Spleen (tissue), 11 donors: Measurements from ENCODE around the gene CASKIN2. TPM values are rescaled to one million over a fixed set of nuclear protein-coding genes. Genes with fewer than 3 reads are reported as not detected.

Experiments used
- DNase-seq: peaks from one replicate; pipeline ENCODE4 v3.0.0-alpha.2; 2020
- H3K27ac ChIP-seq, 8 donors: fragments of 200-600 bp; sonication (generic) in 7 of 8; 1 replicate in 4 of 8; 2 replicates in 4 of 8; pipeline versions ENCODE4 v1.5.0 to v1.8.0; 2016 to 2021; ENCODE audit warnings: inconsistent platforms in 4 of 8, mild to moderate bottlenecking in 4 of 8, moderate library complexity in 1 of 8
- H3K27me3 ChIP-seq, 7 donors: fragments of 200-600 bp; sonication (generic) in 6 of 7; replicated peaks in 1 of 7; 1 replicate in 4 of 7; 2 replicates in 3 of 7; pipeline versions ENCODE4 v1.5.0 to v1.8.0; 2016 to 2021; ENCODE audit warnings: inconsistent platforms in 3 of 7, mild to moderate bottlenecking in 1 of 7
- H3K36me3 ChIP-seq, 6 donors: fragments of 200-600 bp; sonication (generic) in 5 of 6; 1 replicate in 4 of 6; 2 replicates in 2 of 6; pipeline versions ENCODE4 v1.5.0 to v1.8.0; 2016 to 2021; ENCODE audit warnings: inconsistent platforms in 2 of 6
- H3K4me1 ChIP-seq, 6 donors: fragments of 200-600 bp; sonication (generic) in 5 of 6; 1 replicate in 3 of 6; 2 replicates in 3 of 6; pipeline versions ENCODE4 v1.5.0 to v1.8.0; 2016 to 2021; ENCODE audit warnings: inconsistent platforms in 3 of 6
- H3K4me3 ChIP-seq, 8 donors: fragments of 200-600 bp; sonication (generic) in 7 of 8; 1 replicate in 4 of 8; 2 replicates in 4 of 8; pipeline versions ENCODE4 v1.5.0 to v1.8.0; 2016 to 2021; ENCODE audit warnings: inconsistent platforms in 4 of 8, mild to moderate bottlenecking in 4 of 8, moderate library complexity in 2 of 8
- H3K9me3 ChIP-seq, 8 donors: fragments of 200-600 bp; sonication (generic) in 7 of 8; 1 replicate in 4 of 8; 2 replicates in 4 of 8; pipeline versions ENCODE4 v1.5.0 to v1.8.0; 2016 to 2021; ENCODE audit warnings: inconsistent platforms in 4 of 8
- CTCF ChIP-seq, 11 experiments: fragments of 200-600 bp in 7 of 11; fragments of 450-650 bp in 4 of 11; sonication (generic) in 4 of 11; IDR thresholded peaks in 8 of 11; conservative IDR thresholded peaks in 3 of 11; 1 replicate in 7 of 11; 2 replicates in 4 of 11; pipeline versions ENCODE4 v1.4.0 to v1.8.0; 2016 to 2021; ENCODE audit warnings: antibody characterized with exemption in 11 of 11, inconsistent platforms in 4 of 11, mild to moderate bottlenecking in 1 of 11
- POLR2A ChIP-seq, 3 donors: fragments of 450-650 bp; IDR thresholded peaks; one replicate each; pipeline ENCODE4 v1.5.1; 2017; ENCODE audit warnings: antibody characterized with exemption in 3 of 3, mild to moderate bottlenecking in 1 of 3
- POLR2AphosphoS5 ChIP-seq, 3 donors: sonication (generic); formaldehyde crosslinking; IDR thresholded peaks; one replicate each; pipeline ENCODE4 v1.5.1; 2017; ENCODE audit warnings: antibody characterized with exemption in 3 of 3
- WGBS, 5 donors: extraction: QIAGEN DNeasy Blood & Tissue Kit in 3 of 5; methylation state at CpG; one replicate each; pipeline versions ENCODE4 v1.1.5 to v1.1.7; 2013 to 2018; 5-methylcytosine and 5-hydroxymethylcytosine counted together
- intact Hi-C: fragments of 100-400 bp; cut with DNase I; formaldehyde crosslinking; loops from one replicate; pipeline ENCODE4 v1.15.0; 2023; ENCODE audit warnings: low total_unique reads
- polyA plus RNA-seq, 3 donors: library from polyadenylated mRNA; stranded (reverse); fragments of 200-250 nt; gene quantifications; one replicate each; pipeline ENCODE4 v1.2.1, GENCODE V29; 2013
- total RNA-seq, 7 donors: library from RNA; depleted of rRNA in 3 of 7; stranded (reverse); fragments of >200 nt in 3 of 7; fragmentation: NEBNext Ultra II Directional in 4 of 7; extraction: Animal tissue kit (Norgen Biotek cat#: 25700) in 4 of 7; gene quantifications; one replicate each; pipeline versions ENCODE4 v1.1.0 to v1.2.1, GENCODE V29; 2016 to 2021
- donor health status: healthy with polysubstance abuse.
- donor health status: DM: no; HTN: no; CAD: no; lungs with moderate emphysema.
- donor health status: DM: no; HTN: no; CAD: no.
- donor health status: Bipolar disorder and iron deficiency.
- donor health status: healthy.
- donor health status: DM: no; HTN: no; CAD: no.
- donor health status: DM: yes; HTN: yes; CAD: no.

CASKIN2 gene
- total and polyA plus RNA-seq, 10 donors, result 4.7 to 135 (median 41.9) TPM

GRCh38 chr17:75500419-75501216, 14.7 kb downstream of the CASKIN2 start:
- no peaks in the 10 kb centered on the region for H3K9me3 ChIP-seq
- peak overlapping the region in 5 of 8 donors; percentile 10 to 90 (median 60) for H3K27ac ChIP-seq
- intact Hi-C loops, result no loop called here
- no peaks in the 10 kb centered on the region for H3K27me3 ChIP-seq
- WGBS, 5 donors, result 87 to 92% (median 89%) methylated on average over 5 to 17 of the region's 17 CpGs
- H3K36me3 ChIP-seq, result peaks cover 0 to 100% (median 44%) of the 10 kb centered on the region in 6 donors
- peaks cover 0 to 82% (median 53%) of the 10 kb centered on the region in 6 donors for H3K4me1 ChIP-seq
- no peak overlapping the region for H3K4me3 ChIP-seq
- TF ChIP-seq POLR2AphosphoS5 (IDR thresholded peaks at IDR 0.05) (peak in 2 of 3 donors; percentile 31 to 60), POLR2A (IDR thresholded peaks at IDR 0.05) (no peak), CTCF (IDR thresholded peaks at IDR 0.05 in 8 of 11, conservative IDR thresholded peaks at IDR 0.05 in 3 of 11) (no peak)
- peak; percentile 61 for DNase-seq

GRCh38 chr17:75499313-75500022, 15.9 kb downstream of the CASKIN2 start:
- Histone ChIP-seq H3K27ac (peak overlapping the region in 7 of 8 donors; percentile 24 to 90 (median 58)), H3K4me1 (peaks cover 0 to 71% (median 43%) of the 10 kb centered on the region in 6 donors), H3K36me3 (peaks cover 0 to 100% (median 54%) of the 10 kb centered on the region in 6 donors), H3K9me3 (no peaks in the 10 kb centered on the region), H3K27me3 (no peaks in the 10 kb centered on the region), H3K4me3 (no peak overlapping the region)
- peak; percentile 67 for DNase-seq
- peak; percentile 17 to 82 (median 73) for TF ChIP-seq POLR2AphosphoS5 (IDR thresholded peaks at IDR 0.05)
- TF ChIP-seq CTCF (IDR thresholded peaks at IDR 0.05 in 8 of 11, conservative IDR thresholded peaks at IDR 0.05 in 3 of 11), result no peak
- intact Hi-C loops, result no loop called here
- 54 to 69% (median 57%) methylated on average over 10 to 16 of the region's 16 CpGs for whole genome bisulfite sequencing, 5 donors

- TF ChIP-seq POLR2A (IDR thresholded peaks at IDR 0.05), result no peak
- TF ChIP-seq POLR2AphosphoS5 (IDR thresholded peaks at IDR 0.05), result peak in 2 of 3 donors; percentile 61 to 75
- no peak for TF ChIP-seq CTCF (IDR thresholded peaks at IDR 0.05 in 8 of 11, conservative IDR thresholded peaks at IDR 0.05 in 3 of 11)
- Histone ChIP-seq H3K4me1 (peaks cover 0 to 64% (median 37%) of the 10 kb centered on the region in 6 donors), H3K27me3 (no peaks in the 10 kb centered on the region), H3K27ac (peak overlapping the region in 7 of 8 donors; percentile 24 to 90 (median 58)), H3K4me3 (no peak overlapping the region), H3K9me3 (no peaks in the 10 kb centered on the region), H3K36me3 (peaks cover 0 to 100% (median 60%) of the 10 kb centered on the region in 6 donors)
- WGBS, 5 donors, result 41 to 64% (median 55%) methylated on average over 11 to 16 of the region's 16 CpGs
- peak; percentile 71 for DNase-seq
- intact Hi-C loops, result no loop called here
These were observed 16.6 kb downstream of the CASKIN2 start for GRCh38 chr17:75498726-75499213.
